GM23338 (cell line): Measurements from ENCODE around the gene GMPS. TPM values are rescaled to one million over a fixed set of nuclear protein-coding genes. Genes with fewer than 3 reads are reported as not detected.

Experiments used
- ATAC-seq: fragments of 200-7000 bp; cut with Tn5 transposase; 3 replicates; pipeline ENCODE4 v1.9.1; 2020
- DNase-seq: peaks from one replicate; pipeline ENCODE4 v3.0.0-alpha.2; 2015; ENCODE audit warnings: low spot score
- H2AFZ ChIP-seq: fragments of 200-600 bp; sonication (generic); 2 replicates; pipeline ENCODE4 v1.8.0; 2016; ENCODE audit warnings: antibody characterized with exemption, mild to moderate bottlenecking, moderate library complexity
- H3F3A ChIP-seq: fragments of 200-600 bp; sonication (generic); replicated peaks from 2 replicates; pipeline ENCODE4 v1.8.0; 2017; ENCODE audit warnings: antibody characterized with exemption, mixed run types, low read depth
- H3K27ac ChIP-seq: fragments of 200-600 bp; sonication (generic); 2 replicates; pipeline ENCODE4 v1.6.1; 2016; ENCODE audit warnings: low read depth
- H3K27me3 ChIP-seq: fragments of 200-600 bp; sonication (generic); 2 replicates; pipeline ENCODE4 v1.8.0; 2016; ENCODE audit warnings: mild to moderate bottlenecking, mixed run types, moderate library complexity; ENCODE audit not compliant: insufficient read depth
- H3K36me3 ChIP-seq: fragments of 200-600 bp; sonication (generic); 2 replicates; pipeline ENCODE4 v1.8.0; 2016; ENCODE audit warnings: mild to moderate bottlenecking; ENCODE audit not compliant: insufficient read depth
- H3K4me1 ChIP-seq: fragments of 200-600 bp; sonication (generic); 2 replicates; pipeline ENCODE4 v1.8.0; 2016; ENCODE audit warnings: mild to moderate bottlenecking, moderate library complexity; ENCODE audit not compliant: insufficient read depth
- H3K4me2 ChIP-seq: fragments of 200-600 bp; sonication (generic); 2 replicates; pipeline ENCODE4 v1.7.1; 2017; ENCODE audit warnings: mixed run types
- H3K4me3 ChIP-seq: fragments of 200-600 bp; sonication (generic); 2 replicates; pipeline ENCODE4 v1.6.1; 2016; ENCODE audit warnings: mixed run types
- H3K79me2 ChIP-seq: fragments of 200-600 bp; sonication (generic); replicated peaks from 2 replicates; pipeline ENCODE4 v1.8.0; 2017; ENCODE audit warnings: mild to moderate bottlenecking; ENCODE audit not compliant: insufficient read depth
- H3K9me2 ChIP-seq: fragments of 200-600 bp; sonication (generic); 2 replicates; pipeline ENCODE4 v1.8.0; 2017; ENCODE audit not compliant: insufficient read depth
- H4K20me1 ChIP-seq: fragments of 200-600 bp; sonication (generic); replicated peaks from 2 replicates; pipeline ENCODE4 v1.8.0; 2017; ENCODE audit warnings: mild to moderate bottlenecking; ENCODE audit not compliant: insufficient read depth
- H3K27ac Mint-ChIP-seq: 2 replicates; pipeline ENCODE4 v1.8.0; 2020; ENCODE audit warnings: inconsistent platforms, mild to moderate bottlenecking, moderate library complexity, mixed read lengths
- H3K27me3 Mint-ChIP-seq: 3 replicates; pipeline ENCODE4 v1.8.0; 2022; ENCODE audit warnings: low read depth, mild to moderate bottlenecking, moderate library complexity, mixed read lengths, inconsistent platforms; ENCODE audit not compliant: insufficient read depth, poor library complexity
- H3K36me3 Mint-ChIP-seq: 3 replicates; pipeline ENCODE4 v1.8.0; 2021; ENCODE audit warnings: low read depth, mild to moderate bottlenecking, inconsistent platforms, moderate library complexity, mixed read lengths
- H3K4me1 Mint-ChIP-seq: 3 replicates; pipeline ENCODE4 v1.8.0; 2020; ENCODE audit warnings: mild to moderate bottlenecking, inconsistent platforms, mixed read lengths
- H3K4me3 Mint-ChIP-seq: 3 replicates; pipeline ENCODE4 v1.8.0; 2021; ENCODE audit warnings: moderate library complexity, mild to moderate bottlenecking, inconsistent platforms, mixed read lengths
- H3K9me3 Mint-ChIP-seq: 3 replicates; pipeline ENCODE4 v1.8.0; 2020; ENCODE audit warnings: moderate library complexity, mild to moderate bottlenecking, inconsistent platforms, mixed read lengths
- CREB1 ChIP-seq: fragments of 250-450 bp; sonication (Bioruptor Pico); IDR thresholded peaks from 2 replicates; pipeline ENCODE4 v1.5.0; 2020; ENCODE audit warnings: low read depth, mild to moderate bottlenecking, moderate library complexity
- CTCF ChIP-seq, 2 experiments: fragments of 200-600 bp in 1 of 2; sonication (generic) in 1 of 2; conservative IDR thresholded peaks; 2 replicates each; pipeline versions ENCODE4 v1.5.1 to v1.6.1; 2016 to 2017; ENCODE audit warnings: antibody characterized with exemption in 2 of 2, low read depth in 2 of 2, mild to moderate bottlenecking in 2 of 2, moderate library complexity in 1 of 2
- ETS1 ChIP-seq: IDR thresholded peaks from 2 replicates; pipeline ENCODE4 v1.6.1; 2016; ENCODE audit warnings: antibody characterized with exemption
- EZH2 ChIP-seq: fragments of 200-600 bp; sonication (generic); IDR thresholded peaks from one replicate; pipeline ENCODE4 v1.8.0; 2017; ENCODE audit warnings: antibody characterized with exemption, mild to moderate bottlenecking, low read depth; ENCODE audit not compliant: unreplicated experiment
- JUNB ChIP-seq: IDR thresholded peaks from one replicate; pipeline ENCODE4 v1.6.1; 2016; ENCODE audit warnings: antibody characterized with exemption; ENCODE audit not compliant: unreplicated experiment
- STAT1 ChIP-seq: IDR thresholded peaks from one replicate; pipeline ENCODE4 v1.6.1; 2016; ENCODE audit warnings: antibody characterized with exemption; ENCODE audit not compliant: unreplicated experiment
- ZNF114 ChIP-seq: fragments of 250-450 bp; sonication (Bioruptor Pico); IDR thresholded peaks from 2 replicates; pipeline ENCODE4 v1.5.0; 2020; ENCODE audit warnings: mild to moderate bottlenecking, moderate library complexity
- ZNF331 ChIP-seq: fragments of 250-450 bp; sonication (Bioruptor Pico); IDR thresholded peaks from 2 replicates; pipeline ENCODE4 v1.5.0; 2020; ENCODE audit warnings: low read depth, mild to moderate bottlenecking, moderate library complexity
- ZNF462 ChIP-seq: fragments of 250-450 bp; sonication (Bioruptor Pico); IDR thresholded peaks from 2 replicates; pipeline ENCODE4 v1.5.0; 2020; ENCODE audit warnings: mild to moderate bottlenecking, moderate library complexity
- polyA plus RNA-seq: library from polyadenylated mRNA; unstranded; fragments of >200 nt; fragmentation: Nextera tagmentation; extraction: Ambion mirVana; gene quantifications from 2 replicates; pipeline ENCODE4 v1.2.1, GENCODE V29; 2016
- total RNA-seq: library from RNA; depleted of rRNA; stranded (reverse); fragments of >200 nt; shearing (Covaris generic); gene quantifications from 2 replicates; pipeline ENCODE4 v1.2.3, GENCODE V29; 2014

GMPS gene
- total and polyA plus RNA-seq, 2 experiments from 2014 or later: 72.0 to 145 TPM

GRCh38 chr3:155870945-155871745, 695 bp downstream of the GMPS start (continued):
- TF ChIP-seq ZNF462 (CRISPR knock-in tag) (no peak), JUNB (no peak), STAT1 (no peak), ZNF331 (CRISPR knock-in tag) (no peak), CTCF (conservative IDR thresholded peaks at IDR 0.05; ENCODE audit: low read depth in 2 of 2) (no peak)

- Histone ChIP-seq H3K36me3 (no peaks in the 10 kb centered on the region), H3K79me2 (peaks cover 60% of the 10 kb centered on the region), H3K4me1 (peaks cover 26% of the 10 kb centered on the region), H4K20me1 (peaks cover 22% of the 10 kb centered on the region), H3K27ac (no peak overlapping the region), H3K4me2 (peak overlapping the region; percentile 92), H3K4me3 (peak overlapping the region; percentile 74), H2AFZ (0 out of 2 replicates have a peak overlapping the region, but pooled peaks have one; percentile 53), H3F3A (peaks cover 7% of the 10 kb centered on the region), H3K9me2 (no peaks in the 10 kb centered on the region), H3K27me3 (no peaks in the 10 kb centered on the region)
- ATAC-seq: no peak
- Mint-ChIP-seq H3K9me3 (no peaks in the 10 kb centered on the region; the same call in 2 of the 3 replicates), H3K27ac (peak overlapping the region; percentile 89), H3K4me1 (peaks cover 37% of the 10 kb centered on the region), H3K4me3 (peak overlapping the region; percentile 96), H3K27me3 (peaks cover 8% of the 10 kb centered on the region), H3K36me3 (peaks cover 5% of the 10 kb centered on the region; the same call in 1 of the 3 replicates)
- no peak for DNase-seq
- no peak for TF ChIP-seq ZNF114 (CRISPR knock-in tag)
- TF ChIP-seq STAT1: no peak
- no peak for TF ChIP-seq ETS1
- no peak for TF ChIP-seq CTCF (conservative IDR thresholded peaks at IDR 0.05; ENCODE audit: low read depth in 2 of 2)
- no peak for TF ChIP-seq EZH2
- TF ChIP-seq CREB1 (CRISPR knock-in tag): no peak
These were observed 1.3 kb downstream of the GMPS start for GRCh38 chr3:155871746-155872158.
